ENCODE measurements around the gene PCNX1. TPM values are rescaled to one million over a fixed set of nuclear protein-coding genes. Genes with fewer than 3 reads are reported as not detected.

Gene PCNX1
- total RNA-seq, 2 experiments from 2014 or later, result 32.7 to 42.6 TPM

GRCh38 chr14:70956511-70956910 lies 49.3 kb downstream of the PCNX1 start:
- ChIA-PET POLR2A (interaction anchor here (1.0 to 1.4 kb wide), 2 partner anchors 15 to 138 kb away, joined by 3 read pairs; no protein-coding TSS in a partner anchor), CTCF (interaction anchor here (0.6 to 7.4 kb wide), 10 partner anchors 11 to 314 kb away, joined by 3 to 98 read pairs (median 10); partner anchors contain the start of gene PCNX1)
- intact Hi-C loops (cut with micrococcal nuclease), result loop anchor here (5.0 kb wide), 1 partner anchor 49 kb away; the partner anchor contains the start of gene PCNX1
- no peaks in the 10 kb centered on the region for H3K27me3 Mint-ChIP-seq
- H3K36me3 Mint-ChIP-seq (ENCODE audit: low read depth), result peaks cover 18% of the 10 kb centered on the region
- ATAC-seq, result no peak
- DNase-seq, result no peak
- no peak overlapping the region for H3K27ac Mint-ChIP-seq
- H3K9me3 Mint-ChIP-seq, result no peaks in the 10 kb centered on the region
- peaks cover 37% of the 10 kb centered on the region for H3K4me1 Mint-ChIP-seq (ENCODE audit: low read depth)
- no peak overlapping the region for H3K4me3 Mint-ChIP-seq
- TF ChIP-seq, protein P1, sequence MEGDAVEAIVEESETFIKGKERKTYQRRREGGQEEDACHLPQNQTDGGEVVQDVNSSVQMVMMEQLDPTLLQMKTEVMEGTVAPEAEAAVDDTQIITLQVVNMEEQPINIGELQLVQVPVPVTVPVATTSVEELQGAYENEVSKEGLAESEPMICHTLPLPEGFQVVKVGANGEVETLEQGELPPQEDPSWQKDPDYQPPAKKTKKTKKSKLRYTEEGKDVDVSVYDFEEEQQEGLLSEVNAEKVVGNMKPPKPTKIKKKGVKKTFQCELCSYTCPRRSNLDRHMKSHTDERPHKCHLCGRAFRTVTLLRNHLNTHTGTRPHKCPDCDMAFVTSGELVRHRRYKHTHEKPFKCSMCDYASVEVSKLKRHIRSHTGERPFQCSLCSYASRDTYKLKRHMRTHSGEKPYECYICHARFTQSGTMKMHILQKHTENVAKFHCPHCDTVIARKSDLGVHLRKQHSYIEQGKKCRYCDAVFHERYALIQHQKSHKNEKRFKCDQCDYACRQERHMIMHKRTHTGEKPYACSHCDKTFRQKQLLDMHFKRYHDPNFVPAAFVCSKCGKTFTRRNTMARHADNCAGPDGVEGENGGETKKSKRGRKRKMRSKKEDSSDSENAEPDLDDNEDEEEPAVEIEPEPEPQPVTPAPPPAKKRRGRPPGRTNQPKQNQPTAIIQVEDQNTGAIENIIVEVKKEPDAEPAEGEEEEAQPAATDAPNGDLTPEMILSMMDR (IDR thresholded peaks at IDR 0.05), result no peak

GRCh38 chr14:70957710-70958109 lies 50.5 kb downstream of the PCNX1 start:
- Mint-ChIP-seq H3K27ac (no peak overlapping the region), H3K4me3 (no peak overlapping the region), H3K9me3 (no peaks in the 10 kb centered on the region), H3K36me3 (ENCODE audit: low read depth) (peaks cover 17% of the 10 kb centered on the region), H3K27me3 (no peaks in the 10 kb centered on the region), H3K4me1 (ENCODE audit: low read depth) (peaks cover 41% of the 10 kb centered on the region)
- TF ChIP-seq, protein P1 (IDR thresholded peaks at IDR 0.05), result no peak
- intact Hi-C loops (cut with micrococcal nuclease), result loop anchor here (5.0 kb wide), 1 partner anchor 50 kb away; the partner anchor contains the start of gene PCNX1
- ATAC-seq, result no peak
- ChIA-PET CTCF (interaction anchor here (1.0 to 7.4 kb wide), 3 partner anchors 25 to 140 kb away, joined by 3 to 98 read pairs (median 11); partner anchors contain the start of gene PCNX1), POLR2A (no interaction called here)
- DNase-seq, result no peak

GRCh38 chr14:70962935-70963334 lies 55.7 kb downstream of the PCNX1 start:
- peaks cover 21% of the 10 kb centered on the region for H3K36me3 Mint-ChIP-seq (ENCODE audit: low read depth)
- ChIA-PET CTCF (interaction anchor here (0.9 to 2.0 kb wide), 4 partner anchors 15 to 145 kb away, joined by 3 to 6 read pairs (median 4); no protein-coding TSS in a partner anchor), POLR2A (no interaction called here)
- ATAC-seq (no peak), DNase-seq (no peak)
- peaks cover 46% of the 10 kb centered on the region for H3K4me1 Mint-ChIP-seq (ENCODE audit: low read depth)
- intact Hi-C loops (cut with micrococcal nuclease), result no loop called here
- H3K27ac Mint-ChIP-seq, result no peak overlapping the region
- H3K27me3 Mint-ChIP-seq, result no peaks in the 10 kb centered on the region
- no peaks in the 10 kb centered on the region for H3K9me3 Mint-ChIP-seq
- H3K4me3 Mint-ChIP-seq, result no peak overlapping the region
- TF ChIP-seq, protein P1 (IDR thresholded peaks at IDR 0.05), result no peak

GRCh38 chr14:70964492-70964891 lies 57.2 kb downstream of the PCNX1 start:
- H3K9me3 Mint-ChIP-seq, result no peaks in the 10 kb centered on the region
- DNase-seq (no peak), ATAC-seq (no peak)
- peaks cover 57% of the 10 kb centered on the region for H3K4me1 Mint-ChIP-seq (ENCODE audit: low read depth)
- no peaks in the 10 kb centered on the region for H3K27me3 Mint-ChIP-seq
- ChIA-PET POLR2A (no interaction called here), CTCF (interaction anchor here (1.2 to 5.2 kb wide), 4 partner anchors 9 to 146 kb away, joined by 3 to 32 read pairs (median 4); no protein-coding TSS in a partner anchor)
- H3K27ac Mint-ChIP-seq, result no peak overlapping the region
- intact Hi-C loops (cut with micrococcal nuclease), result no loop called here
- no peak overlapping the region for H3K4me3 Mint-ChIP-seq
- peaks cover 22% of the 10 kb centered on the region for H3K36me3 Mint-ChIP-seq (ENCODE audit: low read depth)
- TF ChIP-seq, protein P1 (IDR thresholded peaks at IDR 0.05), result no peak

DNA sequence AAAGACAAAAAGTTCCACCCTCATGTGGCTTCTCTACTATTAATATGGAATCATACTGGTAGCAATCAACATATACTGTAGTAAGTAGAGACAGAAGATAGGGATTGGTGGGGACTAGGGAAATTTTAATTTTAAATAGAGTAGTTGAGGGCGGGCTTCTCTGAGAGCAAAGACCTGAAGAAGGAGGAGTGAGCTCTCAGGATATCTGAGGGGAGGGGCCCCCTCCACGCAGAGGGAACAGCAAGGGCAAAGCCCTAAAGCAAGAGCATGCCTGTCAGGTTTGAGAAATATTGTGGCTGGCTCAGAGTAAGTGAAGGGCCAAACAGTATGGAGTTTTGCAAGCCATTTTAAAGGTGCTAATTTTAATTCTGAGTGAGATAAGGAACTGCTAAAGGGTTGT lies 64.3 kb downstream of the PCNX1 start:
- CTCF ChIA-PET, result interaction anchor here (1.1 to 2.2 kb wide), 5 partner anchors 39 to 154 kb away, joined by 3 to 23 read pairs (median 6); partner anchors contain the start of gene PCNX1
- Mint-ChIP-seq H3K27ac (peak overlapping the region; percentile 13), H3K36me3 (ENCODE audit: low read depth) (peaks cover 13% of the 10 kb centered on the region), H3K9me3 (no peaks in the 10 kb centered on the region), H3K27me3 (no peaks in the 10 kb centered on the region), H3K4me3 (no peak overlapping the region), H3K4me1 (ENCODE audit: low read depth) (peaks cover 41% of the 10 kb centered on the region)
- no peak for ATAC-seq
- POLR2A ChIA-PET, result no interaction called here
- TF ChIP-seq, protein P1 (IDR thresholded peaks at IDR 0.05), result no peak
- DNase-seq, result no peak
- intact Hi-C loops (cut with micrococcal nuclease), result loop anchor here (5.0 kb wide), 2 partner anchors 64 to 154 kb away; partner anchors contain the start of gene PCNX1

All from activated CD8-positive, alpha-beta T cell treated with anti-CD3 and anti-CD28 coated beads for 36 hours (primary cell).